Sigmoid colon (tissue), 4 donors: Measurements from ENCODE around the gene MTUS2.

Source experiments
- CTCF ChIP-seq, 4 experiments: fragments of 450-650 bp in 3 of 4; fragments of 200-600 bp in 1 of 4; IDR thresholded peaks; one replicate each; pipeline ENCODE4 v1.5.1; 2016 to 2019; ENCODE audit warnings: antibody characterized with exemption in 4 of 4, mild to moderate bottlenecking in 3 of 4, moderate library complexity in 2 of 4
- EP300 ChIP-seq, 4 donors: sonication (generic); formaldehyde crosslinking; IDR thresholded peaks; one replicate each; pipeline ENCODE4 v1.6.1; 2017; ENCODE audit warnings: antibody characterized with exemption in 4 of 4
- POLR2A ChIP-seq, 2 donors: fragments of 450-650 bp; IDR thresholded peaks; one replicate each; pipeline ENCODE4 v1.6.1; 2016; ENCODE audit warnings: antibody characterized with exemption in 2 of 2, mild to moderate bottlenecking in 2 of 2, moderate library complexity in 2 of 2
- POLR2AphosphoS5 ChIP-seq, 4 donors: sonication (generic); formaldehyde crosslinking; IDR thresholded peaks; one replicate each; pipeline ENCODE4 v1.6.1; 2017; ENCODE audit warnings: antibody characterized with exemption in 4 of 4

GRCh38 chr13:29439601-29440388 lies 619.7 kb downstream of the MTUS2 start:
- no peak for TF ChIP-seq CTCF (IDR thresholded peaks at IDR 0.05)
- no peak for TF ChIP-seq POLR2A (IDR thresholded peaks at IDR 0.05)
- TF ChIP-seq EP300 (IDR thresholded peaks at IDR 0.05) = no peak
- TF ChIP-seq POLR2AphosphoS5 (IDR thresholded peaks at IDR 0.05) = no peak
